ENCODE results near the gene INPP5E.

INPP5E gene

GRCh38 chr9:136403915-136404800, 35.5 kb downstream of the INPP5E start:
- DNase-seq = no peak

GRCh38 chr9:136403538-136403914, 36.1 kb downstream of the INPP5E start:
- no peak for DNase-seq

- DNase-seq = no peak
Measured at GRCh38 chr9:136402067-136402466, 37.6 kb downstream of the INPP5E start.

GRCh38 chr9:136401173-136401922, 38.3 kb downstream of the INPP5E start:
- DNase-seq = no peak

DNA sequence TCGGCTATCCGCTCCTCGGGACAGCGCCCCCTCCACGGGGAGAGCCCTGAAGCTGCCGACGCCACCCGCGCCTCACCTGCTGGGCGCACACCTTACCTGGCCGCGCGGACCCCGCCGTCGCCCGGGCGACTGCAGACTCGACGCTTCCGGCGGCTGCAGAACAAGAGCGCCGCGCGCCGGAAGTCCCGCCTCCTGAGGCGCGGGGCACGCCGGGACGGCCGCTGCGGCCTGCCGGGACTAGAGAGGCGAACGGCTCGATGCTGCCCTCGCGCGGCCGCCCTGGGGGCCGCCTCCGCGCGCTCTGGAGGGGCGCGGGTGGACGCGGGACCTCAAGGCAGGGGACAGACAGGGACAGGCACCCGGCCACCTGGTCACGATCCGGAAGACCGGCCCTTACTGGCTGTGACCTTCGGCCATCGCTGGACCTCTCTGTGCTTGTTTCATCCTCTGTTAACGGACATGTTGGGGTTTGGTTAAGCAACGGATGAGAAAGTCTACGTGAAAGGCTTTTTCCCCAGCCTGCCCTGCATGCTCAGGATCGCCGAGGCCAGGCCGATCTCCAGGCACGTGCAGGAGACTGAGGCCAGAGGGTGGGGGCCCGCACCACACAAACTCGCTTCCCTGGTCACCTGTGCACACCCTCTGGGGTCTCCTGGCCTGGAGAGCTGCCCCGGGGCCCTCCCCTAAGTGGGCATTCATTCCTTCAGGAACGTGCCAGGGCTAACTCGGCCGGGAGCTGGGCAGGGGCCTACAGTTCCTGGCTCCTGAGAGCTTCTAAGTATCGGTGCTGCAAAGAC, 39.4 kb downstream of the INPP5E start, which contains the start of gene SNAPC4:
SNAPC4 (minus strand) TSS at position 133 of the 797 bp plus-strand sequence. CDS start 1,742 bp downstream, outside the sequence.
- peak; percentile 95 for DNase-seq

DNA sequence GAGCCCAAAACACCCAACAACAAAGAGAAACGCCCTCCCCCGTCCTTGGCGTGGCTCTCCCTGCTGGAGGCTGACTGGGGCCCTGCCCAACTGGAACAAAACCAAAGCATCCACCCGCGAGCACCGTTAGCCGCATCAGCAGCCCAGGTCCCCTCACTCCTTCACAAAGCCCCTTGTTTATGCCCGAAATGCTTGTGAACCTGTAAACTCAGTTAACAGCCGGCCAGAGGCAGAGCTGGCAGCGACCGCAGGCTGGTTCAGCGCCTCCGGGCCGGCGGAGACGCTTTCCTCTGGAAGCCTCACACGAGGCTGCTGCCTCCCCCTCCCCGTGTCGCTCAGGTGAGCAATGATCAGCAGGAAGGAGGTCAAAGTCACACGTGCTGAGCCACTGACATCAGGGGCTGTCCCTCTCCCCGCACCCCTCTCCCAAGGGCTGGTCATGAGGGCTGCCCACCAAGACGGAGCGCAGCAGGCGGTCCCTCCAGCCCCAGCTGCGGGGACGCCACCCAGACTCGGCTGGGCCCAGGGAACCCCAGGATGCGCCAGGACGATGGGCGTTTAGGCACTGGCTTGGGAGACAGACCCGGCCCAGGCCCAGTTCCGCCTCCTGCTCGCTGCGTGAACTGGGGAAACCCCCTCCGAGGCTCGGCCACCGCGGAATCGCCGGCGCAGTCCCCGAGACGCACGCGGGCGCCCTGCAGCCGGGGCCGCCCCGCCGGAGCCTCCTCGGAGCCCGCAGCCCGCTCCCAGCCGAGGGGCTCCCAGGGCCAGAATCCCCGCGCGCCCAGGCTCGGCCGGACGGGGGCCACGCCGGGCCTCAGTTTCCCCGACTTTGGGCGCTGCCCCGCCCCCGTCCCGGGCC, 40.2 kb downstream of the INPP5E start:
- DNase-seq = peak; percentile 66

GRCh38 chr9:136398286-136398685, 41.4 kb downstream of the INPP5E start:
- DNase-seq = no peak

DNA sequence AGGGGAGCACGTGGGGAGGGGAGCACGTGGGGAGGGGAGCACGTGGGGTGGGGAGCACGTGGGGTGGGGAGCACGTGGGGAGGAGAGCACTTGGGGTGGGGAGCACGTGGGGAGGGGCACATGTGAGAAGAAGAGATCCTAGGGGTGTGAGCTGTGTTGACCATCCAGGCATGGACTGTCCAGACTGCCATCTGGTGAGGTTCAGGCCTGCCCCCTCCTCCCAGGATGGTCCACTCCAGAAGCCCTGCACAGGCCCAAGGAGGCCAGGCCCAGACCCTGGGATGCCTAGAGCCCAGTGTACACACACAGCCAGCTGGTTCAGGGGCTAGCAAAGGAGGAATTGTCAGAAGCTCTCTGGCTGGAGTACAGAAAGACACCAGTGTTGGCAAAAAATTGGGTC, 42.0 kb downstream of the INPP5E start:
- no peak for DNase-seq

DNA sequence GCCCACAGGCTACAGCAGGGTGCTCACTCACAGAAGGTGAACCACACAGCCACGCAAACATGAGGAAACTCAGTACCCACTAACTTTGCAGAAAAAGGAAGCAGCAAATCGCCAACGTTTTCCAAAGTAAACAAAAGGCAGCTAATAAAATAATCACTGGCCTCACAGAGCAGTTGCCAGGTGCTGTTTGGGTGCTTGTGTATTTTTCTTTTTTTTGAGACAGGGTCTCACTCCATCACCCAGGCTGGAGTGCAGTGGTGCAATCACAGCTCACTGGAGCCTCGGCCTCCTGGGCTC, 43.5 kb downstream of the INPP5E start:
- no peak for DNase-seq

GRCh38 chr9:136395345-136396218, 44.1 kb downstream of the INPP5E start:
- no peak for DNase-seq

DNA sequence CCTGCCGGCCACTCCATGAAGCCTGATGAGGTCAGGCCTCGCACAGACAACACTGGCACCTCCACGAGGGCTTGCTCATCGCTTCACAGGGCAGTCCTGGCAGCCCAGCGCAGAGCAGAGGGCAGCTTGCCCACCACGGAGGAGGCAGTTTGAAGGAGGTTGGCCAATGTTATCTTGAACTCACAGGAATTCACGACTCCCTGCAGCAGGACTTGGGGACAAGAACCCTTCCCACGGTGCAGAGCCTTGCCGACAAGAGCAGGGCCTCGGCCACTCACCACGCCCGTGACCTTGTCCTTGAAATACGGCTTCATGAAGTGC, 44.7 kb downstream of the INPP5E start:
- no peak for DNase-seq

DNA sequence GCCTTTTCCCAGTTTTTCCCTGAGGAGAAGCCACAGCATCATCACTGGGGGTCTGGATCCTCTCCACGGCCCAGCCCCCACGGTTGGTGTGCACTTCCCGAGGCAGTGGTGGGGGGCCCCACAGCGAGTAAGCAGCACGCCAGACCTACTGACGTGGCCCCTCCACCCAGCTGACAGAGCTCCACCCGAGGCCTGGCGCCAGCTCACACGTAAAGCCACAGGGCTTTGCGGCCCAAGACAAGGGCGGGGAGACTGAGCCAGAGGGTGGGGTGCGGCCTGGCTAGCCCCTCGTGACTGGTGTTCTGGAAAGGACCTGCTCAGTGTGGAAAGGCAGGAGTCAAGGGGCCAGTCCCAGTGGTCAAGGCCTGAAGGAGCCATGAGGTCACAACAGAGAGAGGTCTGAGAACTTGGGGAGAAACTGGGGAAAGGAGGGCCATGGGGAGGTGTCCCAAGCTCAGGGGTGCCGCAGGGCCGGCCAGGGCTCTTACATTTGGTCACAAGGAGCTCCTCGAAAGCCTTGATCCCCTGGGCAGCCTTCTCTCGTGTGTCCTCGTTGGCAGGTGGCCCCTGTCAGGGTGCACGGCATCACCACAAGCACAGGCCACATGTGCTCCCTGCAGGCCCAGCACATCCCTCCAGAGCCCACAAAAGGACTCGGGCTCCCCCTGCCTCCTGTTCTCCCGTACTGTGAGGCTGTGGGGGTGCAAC, 45.2 kb downstream of the INPP5E start:
- no peak for DNase-seq

DNA sequence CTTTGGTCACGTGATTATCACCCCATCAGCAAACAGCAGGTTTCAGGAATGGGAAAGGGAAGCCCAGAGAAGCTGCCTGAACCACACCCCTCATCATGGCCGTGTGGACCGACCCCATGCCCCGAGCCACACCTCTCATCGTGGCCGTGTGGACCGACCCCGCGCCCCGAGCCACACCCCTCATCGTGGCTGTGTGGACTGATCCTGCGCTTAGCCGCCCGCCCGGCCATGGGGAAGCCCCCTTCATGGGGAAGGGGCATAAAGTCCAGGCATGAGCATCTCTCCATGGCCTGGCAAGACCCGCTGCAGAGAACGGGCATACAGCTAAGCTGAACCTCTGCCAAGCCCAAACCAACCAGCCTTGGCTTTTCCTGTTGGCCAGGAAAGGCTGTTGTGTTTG, 46.1 kb downstream of the INPP5E start:
- no peak for DNase-seq

- no peak for DNase-seq
Measured at GRCh38 chr9:136392538-136393449, 46.9 kb downstream of the INPP5E start.

- no peak for DNase-seq
Measured at GRCh38 chr9:136391737-136392537, 47.7 kb downstream of the INPP5E start.

DNA sequence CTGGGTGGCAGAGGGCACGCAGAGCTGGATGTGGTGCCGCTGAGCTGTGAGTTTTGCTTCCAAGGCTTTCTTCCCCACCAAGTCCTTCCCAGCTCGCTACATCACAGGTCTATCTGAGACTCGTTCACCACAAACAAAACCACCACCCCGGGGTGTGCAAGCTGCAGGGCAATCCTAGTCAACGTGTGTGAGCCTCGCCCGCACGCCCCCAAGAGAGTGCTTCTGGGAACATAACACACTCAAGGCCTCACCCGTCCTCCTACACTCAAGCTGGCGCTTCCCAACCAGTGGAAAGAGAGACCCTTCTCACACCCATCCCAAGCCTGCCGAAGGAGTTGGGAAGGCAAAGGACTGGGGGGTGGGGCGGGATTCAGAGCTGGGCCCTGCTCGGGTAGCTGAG, 50.2 kb downstream of the INPP5E start:
- no peak for DNase-seq

GRCh38 chr9:136387217-136387616, 52.4 kb downstream of the INPP5E start:
- DNase-seq = no peak

GRCh38 chr9:136386018-136386417, 53.6 kb downstream of the INPP5E start:
- no peak for DNase-seq

DNA sequence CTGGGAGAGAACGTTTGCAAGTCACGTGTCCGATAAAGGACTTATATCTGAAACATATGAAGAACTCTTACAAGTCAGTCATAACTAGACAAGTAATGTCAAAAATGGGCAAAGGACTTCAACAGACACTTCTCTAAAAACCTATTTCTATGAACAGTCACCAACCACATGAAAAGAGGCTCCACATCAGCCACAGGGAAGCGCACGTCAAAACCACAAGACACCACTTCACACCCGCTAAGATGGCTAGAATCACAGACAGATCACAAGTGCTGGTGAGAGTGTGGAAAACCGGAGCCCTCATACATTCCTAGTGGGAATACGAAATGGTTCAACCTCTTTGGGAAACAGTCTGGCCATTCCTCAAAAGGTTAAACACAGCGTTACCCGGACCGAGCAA, 54.6 kb downstream of the INPP5E start:
- no peak for DNase-seq
